Coronary artery (tissue), 2 donors: ENCODE results near the gene SHOX.

Source experiments
- DNase-seq: peaks from one replicate; pipeline ENCODE4 v3.0.0-alpha.2; 2017; ENCODE audit warnings: low spot score
- H3K27ac ChIP-seq, 2 donors: fragments of 200-600 bp; sonication (generic); one replicate each; pipeline ENCODE4 v1.5.1; 2016 to 2019
- H3K4me3 ChIP-seq: fragments of 200-600 bp; sonication (generic); 2 replicates; pipeline ENCODE4 v1.5.1; 2016; ENCODE audit warnings: mild to moderate bottlenecking, moderate library complexity
- TF ChIP-seq, protein P1 (sequence below): fragments of 200-600 bp; sonication (generic); IDR thresholded peaks from one replicate; pipeline ENCODE4 v1.5.1; 2019; ENCODE audit warnings: antibody characterized with exemption

Gene SHOX

DNA sequence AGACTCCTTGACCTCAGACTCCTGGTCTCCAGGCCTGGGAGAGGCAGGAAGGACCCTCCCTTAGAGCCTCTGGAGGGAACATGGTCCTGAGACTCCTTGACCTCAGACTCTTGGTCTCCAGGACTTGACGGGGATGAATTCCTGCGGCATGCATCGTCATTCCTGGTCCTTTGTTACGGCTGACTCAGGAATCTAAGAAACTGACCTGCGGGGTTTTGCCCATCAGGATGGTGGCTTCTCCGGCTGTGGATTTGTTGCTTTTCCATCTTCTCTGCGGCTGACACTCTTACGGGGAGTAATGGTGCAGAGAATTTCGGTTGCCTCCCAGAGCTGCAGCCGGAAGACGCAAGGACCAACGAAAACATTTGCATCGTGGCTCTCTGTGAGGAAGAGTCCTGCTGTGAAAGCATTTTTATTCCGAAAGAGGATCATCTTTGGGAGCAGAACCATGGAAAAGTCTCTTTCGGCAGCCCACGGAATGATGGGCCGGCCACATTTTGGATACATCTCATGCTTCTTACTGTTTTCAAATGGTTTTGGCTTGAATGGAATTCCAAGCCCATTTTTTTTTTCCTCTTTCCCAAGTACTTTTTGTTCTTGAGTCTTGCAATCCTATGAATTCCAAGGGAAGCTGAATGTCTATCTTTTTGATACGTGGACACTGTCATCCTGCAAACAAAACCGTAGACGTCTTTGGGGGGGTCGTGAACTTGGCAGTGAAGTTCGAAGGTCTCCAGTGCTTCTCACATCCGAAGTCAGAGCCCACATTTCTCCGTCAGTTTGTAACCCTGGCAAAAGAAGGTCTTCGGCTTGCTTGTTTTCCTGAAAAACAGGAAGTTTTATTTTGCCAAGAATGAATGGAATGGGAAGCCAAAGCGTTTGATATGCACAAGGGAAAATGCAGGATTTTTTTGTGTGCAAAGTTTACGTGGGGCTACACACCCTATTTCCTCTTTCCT, 36.5 kb downstream of the SHOX start:
- DNase-seq, result no peak
- TF ChIP-seq, protein P1, sequence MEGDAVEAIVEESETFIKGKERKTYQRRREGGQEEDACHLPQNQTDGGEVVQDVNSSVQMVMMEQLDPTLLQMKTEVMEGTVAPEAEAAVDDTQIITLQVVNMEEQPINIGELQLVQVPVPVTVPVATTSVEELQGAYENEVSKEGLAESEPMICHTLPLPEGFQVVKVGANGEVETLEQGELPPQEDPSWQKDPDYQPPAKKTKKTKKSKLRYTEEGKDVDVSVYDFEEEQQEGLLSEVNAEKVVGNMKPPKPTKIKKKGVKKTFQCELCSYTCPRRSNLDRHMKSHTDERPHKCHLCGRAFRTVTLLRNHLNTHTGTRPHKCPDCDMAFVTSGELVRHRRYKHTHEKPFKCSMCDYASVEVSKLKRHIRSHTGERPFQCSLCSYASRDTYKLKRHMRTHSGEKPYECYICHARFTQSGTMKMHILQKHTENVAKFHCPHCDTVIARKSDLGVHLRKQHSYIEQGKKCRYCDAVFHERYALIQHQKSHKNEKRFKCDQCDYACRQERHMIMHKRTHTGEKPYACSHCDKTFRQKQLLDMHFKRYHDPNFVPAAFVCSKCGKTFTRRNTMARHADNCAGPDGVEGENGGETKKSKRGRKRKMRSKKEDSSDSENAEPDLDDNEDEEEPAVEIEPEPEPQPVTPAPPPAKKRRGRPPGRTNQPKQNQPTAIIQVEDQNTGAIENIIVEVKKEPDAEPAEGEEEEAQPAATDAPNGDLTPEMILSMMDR, result no peak
- Histone ChIP-seq H3K4me3 (no peak overlapping the region), H3K27ac (no peak overlapping the region)

DNA sequence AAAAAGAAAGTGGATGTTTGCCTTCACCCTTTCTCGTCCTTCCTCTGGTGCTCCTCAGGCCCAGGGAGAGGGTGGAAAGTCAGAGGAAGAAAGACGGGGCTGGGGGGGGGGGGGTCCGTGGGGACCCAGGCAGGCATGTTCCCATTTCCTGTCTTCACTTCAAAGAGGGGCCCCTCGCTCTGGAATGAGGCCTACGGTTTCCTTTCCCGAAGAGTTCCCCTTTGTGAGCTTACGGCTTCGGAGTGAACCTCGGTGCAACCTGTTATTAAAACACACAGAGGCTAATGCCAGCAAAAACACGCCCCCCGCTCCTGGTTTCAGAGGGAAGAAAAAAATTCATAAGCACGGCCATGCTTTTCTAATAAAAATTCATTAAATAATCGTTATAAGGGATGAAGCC, 40.1 kb downstream of the SHOX start:
- TF ChIP-seq, protein P1, result no peak
- no peak overlapping the region for H3K4me3 ChIP-seq
- H3K27ac ChIP-seq, result no peak overlapping the region
- no peak for DNase-seq

DNA sequence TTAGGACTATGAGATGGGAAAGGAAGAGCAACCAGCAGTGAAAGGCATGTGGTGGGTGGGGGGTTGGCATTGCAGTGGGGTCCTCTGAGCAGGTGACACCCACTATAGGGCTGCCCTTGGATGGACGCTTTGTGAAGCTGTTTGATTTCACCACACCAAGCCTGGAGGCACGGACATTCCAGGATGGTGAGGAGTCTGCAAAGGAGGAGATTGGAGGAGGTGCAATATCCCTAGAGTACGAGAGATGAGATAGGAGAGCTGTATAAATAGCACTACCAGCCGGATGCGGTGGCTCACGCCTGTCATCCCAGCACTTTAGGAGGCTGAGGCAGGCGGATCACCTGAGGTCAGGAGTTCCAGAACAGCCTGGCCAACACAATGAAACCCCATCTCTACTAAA, 42.3 kb downstream of the SHOX start:
- no peak for DNase-seq
- TF ChIP-seq, protein P1, result no peak
- Histone ChIP-seq H3K27ac (no peak overlapping the region), H3K4me3 (no peak overlapping the region)

DNA sequence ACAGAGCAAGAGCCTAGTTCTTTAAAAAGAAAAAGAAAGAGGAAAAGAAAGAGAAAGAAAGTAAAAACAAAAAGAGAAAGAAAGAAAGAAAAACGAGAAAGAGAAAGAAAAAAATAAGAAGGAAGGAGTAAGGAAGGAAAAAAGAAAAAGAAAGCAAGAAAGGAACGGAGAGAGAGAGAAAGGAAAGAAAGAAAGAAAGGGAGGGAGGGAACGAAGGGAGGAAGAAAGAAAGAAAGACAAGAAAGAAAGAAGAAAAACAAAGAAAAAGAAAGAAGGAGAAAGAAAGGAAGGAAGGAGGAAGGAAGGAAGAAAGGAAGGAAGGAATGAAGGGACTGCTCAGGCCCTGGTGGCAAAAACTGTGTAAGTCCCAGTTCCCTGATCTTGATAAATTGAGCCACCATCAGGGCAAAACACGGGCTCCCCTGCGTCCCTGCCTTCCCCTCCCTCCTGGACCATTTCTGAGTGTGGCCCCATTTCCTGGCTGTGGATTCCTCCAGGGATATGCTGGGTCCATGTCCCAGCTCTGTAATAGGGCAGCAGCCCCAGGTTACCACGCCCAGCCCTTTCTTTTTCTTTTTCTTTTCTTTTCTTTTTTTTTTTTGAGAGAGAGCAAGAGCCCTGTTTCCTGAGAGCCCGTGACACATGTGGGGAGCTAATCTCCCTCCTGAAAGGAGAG, 44.8 kb downstream of the SHOX start:
- TF ChIP-seq, protein P1, result no peak
- DNase-seq, result no peak
- Histone ChIP-seq H3K4me3 (no peak overlapping the region), H3K27ac (no peak overlapping the region)

DNA sequence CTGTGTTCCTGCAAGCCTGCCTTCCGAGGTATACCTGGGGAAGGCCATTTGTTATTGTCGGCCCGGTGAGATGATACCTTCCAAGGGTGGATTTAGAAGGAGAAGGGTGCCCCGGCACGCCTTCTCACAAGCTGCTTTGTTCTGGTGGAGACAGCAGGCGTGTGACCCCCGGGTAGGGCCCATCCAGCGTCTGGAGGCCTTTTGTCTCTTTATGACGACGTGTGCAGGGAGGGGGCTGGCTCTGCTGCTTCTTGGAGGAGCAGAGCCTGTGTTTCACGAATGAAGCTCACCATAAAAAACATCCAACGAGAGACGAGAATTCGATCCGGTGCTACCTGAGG, 45.3 kb downstream of the SHOX start:
- H3K4me3 ChIP-seq, result no peak overlapping the region
- TF ChIP-seq, protein P1, result no peak
- DNase-seq, result no peak

DNA sequence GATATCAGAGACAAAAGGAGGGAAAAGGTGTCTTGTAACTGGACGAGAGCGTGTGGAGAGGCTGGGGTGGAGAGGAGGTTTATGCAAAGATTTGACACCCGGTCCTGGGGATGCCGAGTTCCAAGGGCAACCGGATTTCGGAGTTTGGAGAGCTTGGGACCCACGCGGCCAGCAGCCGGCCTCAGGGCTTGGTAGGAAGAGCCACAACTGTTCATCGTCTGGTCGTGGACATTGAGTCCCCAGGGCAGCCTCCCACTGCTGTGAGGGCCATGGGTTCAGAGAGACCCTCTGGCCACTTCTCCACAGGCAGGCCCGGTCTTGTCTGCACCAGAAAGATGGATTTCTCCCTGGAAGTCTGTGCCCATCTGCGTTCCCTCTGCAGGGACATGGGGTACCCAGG, 46.8 kb downstream of the SHOX start:
- DNase-seq, result no peak
- Histone ChIP-seq H3K27ac (no peak overlapping the region), H3K4me3 (no peak overlapping the region)
- TF ChIP-seq, protein P1, result no peak

More for the DNA sequence above, 45.3 kb downstream of the SHOX start:
- H3K27ac ChIP-seq, result no peak overlapping the region
